ENCODE results near the gene UQCC5. TPM values are rescaled to one million over a fixed set of nuclear protein-coding genes. Genes with fewer than 3 reads are reported as not detected.

UQCC5 gene
- total RNA-seq, 2 donors from 2014 or later: 9.0 to 11.3 TPM

- H3K9ac ChIP-seq (ENCODE audit: low read depth in 2 of 2, low read length in 2 of 2): no peak overlapping the region
- intact Hi-C loops (cut with DNase I): no loop called here
- H3K4me1 ChIP-seq: peaks cover 3% of the 10 kb centered on the region
- no peaks in the 10 kb centered on the region for H3K36me3 ChIP-seq
- DNase-seq: no peak
- no peaks in the 10 kb centered on the region for H3K9me3 ChIP-seq
- H3K27me3 ChIP-seq: no peaks in the 10 kb centered on the region
- H3K4me3 ChIP-seq: no peak overlapping the region
- TF ChIP-seq CTCF (IDR thresholded peaks at IDR 0.05): no peak
- no peak overlapping the region for H3K27ac ChIP-seq
These were observed 6.8 kb upstream of the UQCC5 start for GRCh38 chr3:52529376-52530333.

- DNase-seq: no peak
- no peaks in the 10 kb centered on the region for H3K27me3 ChIP-seq
- TF ChIP-seq CTCF (IDR thresholded peaks at IDR 0.05): no peak
- no peak overlapping the region for H3K27ac ChIP-seq
- peak overlapping the region in 1 of 2 donors; percentile 35 for H3K9ac ChIP-seq (ENCODE audit: low read depth in 2 of 2, low read length in 2 of 2)
- no peak overlapping the region for H3K4me3 ChIP-seq
- no peaks in the 10 kb centered on the region for H3K36me3 ChIP-seq
- intact Hi-C loops (cut with DNase I): no loop called here
- H3K9me3 ChIP-seq: no peaks in the 10 kb centered on the region
- peaks cover 9% of the 10 kb centered on the region for H3K4me1 ChIP-seq
These were observed 5.2 kb upstream of the UQCC5 start for GRCh38 chr3:52530918-52531826.

- TF ChIP-seq CTCF (IDR thresholded peaks at IDR 0.05): no peak
- H3K9ac ChIP-seq (ENCODE audit: low read depth in 2 of 2, low read length in 2 of 2): no peak overlapping the region
- no peak overlapping the region for H3K27ac ChIP-seq
- H3K9me3 ChIP-seq: no peaks in the 10 kb centered on the region
- no peaks in the 10 kb centered on the region for H3K36me3 ChIP-seq
- peak overlapping the region; percentile 56 for H3K4me3 ChIP-seq
- H3K4me1 ChIP-seq: peaks cover 9% of the 10 kb centered on the region
- intact Hi-C loops (cut with DNase I): no loop called here
- no peaks in the 10 kb centered on the region for H3K27me3 ChIP-seq
- DNase-seq: no peak
These were observed 4.4 kb upstream of the UQCC5 start for GRCh38 chr3:52531860-52532516.

- H3K27ac ChIP-seq: no peak overlapping the region
- no peaks in the 10 kb centered on the region for H3K9me3 ChIP-seq
- no peak for DNase-seq
- H3K27me3 ChIP-seq: no peaks in the 10 kb centered on the region
- peak overlapping the region; percentile 52 to 58 for H3K9ac ChIP-seq (ENCODE audit: low read depth in 2 of 2, low read length in 2 of 2)
- TF ChIP-seq CTCF (IDR thresholded peaks at IDR 0.05): no peak
- H3K4me3 ChIP-seq: peak overlapping the region; percentile 56
- H3K36me3 ChIP-seq: no peaks in the 10 kb centered on the region
- H3K4me1 ChIP-seq: peaks cover 13% of the 10 kb centered on the region
- intact Hi-C loops (cut with DNase I): no loop called here
These were observed 3.9 kb upstream of the UQCC5 start for GRCh38 chr3:52532517-52532837.

All from colonic mucosa (tissue), 4 donors.